SK-N-SH (cell line): ENCODE measurements around the gene RASGRF1. TPM values are rescaled to one million over a fixed set of nuclear protein-coding genes. Genes with fewer than 3 reads are reported as not detected.

Source experiments
- CTCF ChIA-PET: fragments of 300-600, 350-600 bp; formaldehyde crosslinking; extraction: SDS; loops from one replicate; lab custom pipeline; 2021; lab: Yijun Ruan, JAX
- POLR2A ChIA-PET: fragments of 350-600 bp; sonication (Branson Sonifier 250); formaldehyde crosslinking; extraction: SDS; loops from one replicate; lab custom pipeline; 2020; ENCODE audit warnings: antibody characterized with exemption, inconsistent platforms; lab: Yijun Ruan, JAX
- DNase-seq: peaks from one replicate; pipeline ENCODE4 v3.0.0; 2012
- H2AFZ ChIP-seq: fragments of 200-600 bp; sonication (generic); 2 replicates; pipeline ENCODE4 v1.8.1; 2016; ENCODE audit warnings: antibody characterized with exemption, mild to moderate bottlenecking, low read depth
- H3F3A ChIP-seq: fragments of 200-600 bp; sonication (generic); replicated peaks from 2 replicates; pipeline ENCODE3; 2016; ENCODE audit warnings: antibody characterized with exemption, mild to moderate bottlenecking; ENCODE audit not compliant: insufficient read depth
- H3K27ac ChIP-seq, 2 experiments: fragments of 200-500 bp in 1 of 2; fragments of 200-600 bp in 1 of 2; sonication (Bioruptor generic) in 1 of 2; sonication (generic), shearing (Covaris generic) in 1 of 2; 2 replicates each; pipeline versions ENCODE4 v1.5.1 to v1.6.1; 2014 to 2016; ENCODE audit warnings: low read depth in 2 of 2, inconsistent platforms in 1 of 2, low read length in 1 of 2, mild to moderate bottlenecking in 1 of 2, mixed read lengths in 1 of 2
- H3K27me3 ChIP-seq: fragments of 200-600 bp; sonication (generic), shearing (Covaris generic); 2 replicates; pipeline ENCODE4 v1.6.1; 2016; ENCODE audit warnings: mixed run types; ENCODE audit not compliant: insufficient read depth
- H3K36me3 ChIP-seq, 2 experiments: fragments of 200-500 bp in 1 of 2; fragments of 200-600 bp in 1 of 2; sonication (Bioruptor generic) in 1 of 2; sonication (generic) in 1 of 2; replicated peaks in 1 of 2; 2 replicates each; pipeline versions ENCODE3 to v1.5.1; 2014 to 2016; ENCODE audit warnings: low read length in 1 of 2, mild to moderate bottlenecking in 1 of 2; ENCODE audit not compliant: insufficient read depth in 2 of 2, control insufficient read depth in 1 of 2
- H3K4me1 ChIP-seq, 2 experiments: fragments of 200-500 bp in 1 of 2; fragments of 200-600 bp in 1 of 2; sonication (Bioruptor generic) in 1 of 2; sonication (generic), shearing (Covaris generic) in 1 of 2; 2 replicates each; pipeline versions ENCODE4 v1.5.1 to v1.6.1; 2014 to 2016; ENCODE audit warnings: low read depth in 1 of 2, low read length in 1 of 2, mixed run types in 1 of 2; ENCODE audit not compliant: insufficient read depth in 2 of 2, control insufficient read depth in 1 of 2
- H3K4me2 ChIP-seq: fragments of 200-600 bp; sonication (generic), shearing (Covaris generic); 2 replicates; pipeline ENCODE4 v1.6.1; 2017; ENCODE audit warnings: mixed run types
- H3K4me3 ChIP-seq, 2 experiments: fragments of 200-500 bp in 1 of 2; fragments of 200-600 bp in 1 of 2; sonication (Bioruptor generic) in 1 of 2; sonication (generic), shearing (Covaris generic) in 1 of 2; 2 replicates each; pipeline versions ENCODE4 v1.5.1 to v1.8.1; 2014 to 2016; ENCODE audit warnings: low read depth in 2 of 2, inconsistent platforms in 1 of 2, low read length in 1 of 2, mild to moderate bottlenecking in 1 of 2, mixed read lengths in 1 of 2, moderate library complexity in 1 of 2
- H3K79me2 ChIP-seq: fragments of 200-600 bp; sonication (generic); 2 replicates; pipeline ENCODE4 v1.8.1; 2017; ENCODE audit warnings: mild to moderate bottlenecking; ENCODE audit not compliant: insufficient read depth
- H3K9ac ChIP-seq: fragments of 200-600 bp; sonication (generic); 2 replicates; pipeline ENCODE4 v1.6.1; 2017; ENCODE audit warnings: mixed run types
- H3K9me2 ChIP-seq: fragments of 200-600 bp; sonication (generic); 2 replicates; pipeline ENCODE4 v1.6.1; 2017; ENCODE audit warnings: mixed run types
- H3K9me3 ChIP-seq: fragments of 200-600 bp; sonication (generic); 2 replicates; pipeline ENCODE4 v1.6.1; 2017; ENCODE audit warnings: mixed run types, mild to moderate bottlenecking, moderate library complexity
- H4K20me1 ChIP-seq: fragments of 200-600 bp; sonication (generic); 2 replicates; pipeline ENCODE4 v1.6.1; 2017; ENCODE audit warnings: mild to moderate bottlenecking, mixed run types; ENCODE audit not compliant: insufficient read depth
- ELF1 ChIP-seq: IDR thresholded peaks from 2 replicates; pipeline ENCODE4 v1.4.0; 2012
- EP300 ChIP-seq, 2 experiments: IDR thresholded peaks; 2 replicates each; pipeline versions ENCODE4 v1.4.0 to v1.6.1; 2012; ENCODE audit warnings: borderline replicate concordance in 1 of 2, low read depth in 1 of 2, low read length in 1 of 2
- EZH2phosphoT487 ChIP-seq: fragments of 200-600 bp; sonication (generic); IDR thresholded peaks from 2 replicates; pipeline ENCODE4 v1.6.1; 2017; ENCODE audit warnings: low read depth, mixed run types, mild to moderate bottlenecking, antibody characterized with exemption, moderate library complexity, borderline replicate concordance
- FOSL2 ChIP-seq: IDR thresholded peaks from 2 replicates; pipeline ENCODE4 v1.4.0; 2012; ENCODE audit warnings: low read depth, mild to moderate bottlenecking, moderate library complexity, borderline replicate concordance
- FOXM1 ChIP-seq: IDR thresholded peaks from 2 replicates; pipeline ENCODE4 v1.4.0; 2012; ENCODE audit warnings: low read depth, mild to moderate bottlenecking
- MXI1 ChIP-seq: IDR thresholded peaks from 2 replicates; pipeline ENCODE4 v1.6.1; 2012; ENCODE audit warnings: mild to moderate bottlenecking, low read depth, low read length, improper control_type of control experiment
- NRF1 ChIP-seq: IDR thresholded peaks from 2 replicates; pipeline ENCODE4 v1.6.1; 2012; ENCODE audit warnings: low read depth, mild to moderate bottlenecking, low read length
- POLR2AphosphoS5 ChIP-seq: IDR thresholded peaks from 2 replicates; pipeline ENCODE4 v1.6.1; 2012; ENCODE audit warnings: low read depth, low read length
- RAD21 ChIP-seq: IDR thresholded peaks from 2 replicates; pipeline ENCODE4 v1.6.1; 2012; ENCODE audit warnings: mild to moderate bottlenecking, low read length
- RFX5 ChIP-seq: IDR thresholded peaks from 2 replicates; pipeline ENCODE4 v1.6.1; 2012; ENCODE audit warnings: mild to moderate bottlenecking, improper control_type of control experiment, low read length
- SMC3 ChIP-seq: IDR thresholded peaks from 2 replicates; pipeline ENCODE4 v1.6.1; 2012; ENCODE audit warnings: low read depth, low read length, improper control_type of control experiment
- TCF12 ChIP-seq: IDR thresholded peaks from 2 replicates; pipeline ENCODE4 v1.4.0; 2012
- YY1 ChIP-seq: IDR thresholded peaks from 2 replicates; pipeline ENCODE4 v1.4.0; 2012; ENCODE audit warnings: low read depth, mild to moderate bottlenecking
- WGBS: methylation state at CpG from one replicate; pipeline ENCODE4 v1.1.6; 2017; ENCODE audit warnings: low lambda C conversion rate; 5-methylcytosine and 5-hydroxymethylcytosine counted together
- polyA plus RNA-seq, 3 experiments: library from polyadenylated mRNA; depleted of rRNA; stranded (reverse); fragments of >200 nt; gene quantifications; 2 replicates each; pipeline ENCODE4 v1.2.3, GENCODE V29; 2012
- TF ChIP-seq, protein P1 (sequence below): IDR thresholded peaks from 2 replicates; pipeline ENCODE4 v1.4.0; 2012; ENCODE audit warnings: low read depth, borderline replicate concordance
- TF ChIP-seq, protein P2 (sequence below): IDR thresholded peaks from 2 replicates; pipeline ENCODE4 v1.6.1; 2012; ENCODE audit warnings: mild to moderate bottlenecking, low read depth, low read length, moderate library complexity
- TF ChIP-seq, protein P3 (sequence below): fragments of 150-350 bp; IDR thresholded peaks from 2 replicates; pipeline ENCODE4 v1.6.1; 2017; ENCODE audit warnings: antibody characterized with exemption, low read length, low read depth, borderline replicate concordance
- TF ChIP-seq, protein P4 (sequence below): IDR thresholded peaks from 2 replicates; pipeline ENCODE4 v1.4.0; 2012; ENCODE audit warnings: low read depth, borderline replicate concordance

RASGRF1 gene
- polyA plus RNA-seq, 1 of the 3 experiments (the other 2 are of a cell fraction) = 0.10 TPM

DNA sequence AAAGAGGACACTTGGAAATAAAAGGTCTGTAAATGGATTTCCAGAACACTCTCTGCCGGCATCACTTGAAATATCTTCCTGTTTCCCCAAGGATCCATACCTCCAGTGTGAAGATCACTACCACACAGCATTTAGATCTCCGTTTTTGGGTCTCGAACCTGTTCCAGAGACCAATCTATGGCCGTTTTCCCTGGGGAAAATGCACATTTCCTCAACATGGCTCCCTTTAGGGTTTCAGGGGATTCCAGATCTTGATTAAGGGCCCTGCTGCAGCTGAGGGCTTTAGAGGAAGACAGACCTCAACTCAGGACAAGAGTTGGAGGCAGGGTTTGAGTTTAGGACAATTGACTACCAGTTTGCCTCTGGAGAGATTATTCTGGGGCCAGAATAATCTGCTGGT is 147.8 kb downstream of the RASGRF1 start:
- WGBS = 85% methylated on average over 4 of the region's 4 CpGs
- Histone ChIP-seq H3K79me2 (no peaks in the 10 kb centered on the region), H3K9ac (no peak overlapping the region), H4K20me1 (no peaks in the 10 kb centered on the region), H3K9me3 (no peaks in the 10 kb centered on the region), H3K9me2 (no peaks in the 10 kb centered on the region), H3K4me2 (no peak overlapping the region), H2AFZ (no peak overlapping the region), H3K36me3 (no peaks in the 10 kb centered on the region), H3K27ac (no peak overlapping the region), H3K4me3 (no peak overlapping the region), H3K27me3 (no peaks in the 10 kb centered on the region), H3F3A (no peaks in the 10 kb centered on the region), H3K4me1 (peaks cover 0 to 11% of the 10 kb centered on the region in 2 experiments; a peak in 1 of 4 replicates)
- TF ChIP-seq FOSL2 = no peak
- TF ChIP-seq, protein P1, sequence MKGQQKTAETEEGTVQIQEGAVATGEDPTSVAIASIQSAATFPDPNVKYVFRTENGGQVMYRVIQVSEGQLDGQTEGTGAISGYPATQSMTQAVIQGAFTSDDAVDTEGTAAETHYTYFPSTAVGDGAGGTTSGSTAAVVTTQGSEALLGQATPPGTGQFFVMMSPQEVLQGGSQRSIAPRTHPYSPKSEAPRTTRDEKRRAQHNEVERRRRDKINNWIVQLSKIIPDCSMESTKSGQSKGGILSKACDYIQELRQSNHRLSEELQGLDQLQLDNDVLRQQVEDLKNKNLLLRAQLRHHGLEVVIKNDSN = no peak
- no peak for TF ChIP-seq SMC3
- no peak for TF ChIP-seq EP300 (IDR thresholded peaks at IDR 0.05; ENCODE audit: borderline replicate concordance in 1 of 2, low read depth in 1 of 2, low read length in 1 of 2)
- no peak for TF ChIP-seq FOXM1
- TF ChIP-seq ELF1 = no peak
- CTCF ChIA-PET = no interaction called here
- POLR2A ChIA-PET = no interaction called here
- no peak for DNase-seq

DNA sequence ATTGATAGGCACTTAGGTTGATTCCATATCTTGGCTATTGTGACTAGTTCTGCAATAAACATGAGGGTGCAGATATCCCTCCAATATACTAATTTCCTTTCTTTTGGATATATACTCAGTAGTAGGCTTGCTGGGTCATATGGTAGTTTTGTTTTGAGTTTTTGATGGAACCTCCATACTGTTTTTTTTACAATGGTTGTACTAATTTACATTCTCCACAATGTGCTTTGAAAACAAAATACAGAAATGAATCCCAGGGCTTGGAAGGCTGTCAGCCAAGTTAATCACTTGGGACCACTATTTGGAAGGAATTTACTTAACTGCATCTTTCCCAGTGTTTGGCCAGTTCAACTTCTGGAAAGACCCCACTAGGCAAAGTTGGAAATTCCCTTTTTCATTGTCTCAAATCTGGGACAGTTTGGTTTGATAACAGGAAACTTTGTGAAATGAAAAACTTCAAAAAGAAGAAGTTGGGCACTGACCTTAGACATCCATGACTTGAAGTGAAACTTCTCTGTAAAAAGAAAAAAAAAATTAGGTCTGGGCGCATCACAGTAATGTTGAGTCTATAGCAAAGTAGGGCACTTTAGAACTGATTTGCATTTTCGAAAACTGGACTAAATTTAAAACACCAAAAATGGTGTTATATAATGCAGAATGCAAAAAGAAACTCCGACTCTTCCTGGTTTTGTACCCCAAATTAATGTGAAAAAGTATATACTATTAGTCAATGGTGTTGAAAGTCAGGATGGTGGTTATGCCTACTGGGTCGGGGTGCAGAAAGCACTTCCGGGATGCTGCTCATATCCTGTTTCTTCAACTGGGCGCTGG is 151.7 kb downstream of the RASGRF1 start:
- no peak overlapping the region for H3K4me3 ChIP-seq
- DNase-seq = no peak
- no peak overlapping the region for H2AFZ ChIP-seq
- H3K27ac ChIP-seq = no peak overlapping the region
- H3K36me3 ChIP-seq = no peaks in the 10 kb centered on the region
- H3K9ac ChIP-seq = no peak overlapping the region
- H3K9me3 ChIP-seq = no peaks in the 10 kb centered on the region
- 84% methylated on average over 6 of the region's 6 CpGs for WGBS
- ChIA-PET POLR2A (no interaction called here), CTCF (interaction anchor here (1.5 to 2.1 kb wide), 2 partner anchors 29 to 30 kb away, joined by 3 to 6 read pairs; no protein-coding TSS in a partner anchor)
- H3K4me2 ChIP-seq = no peak overlapping the region
- peaks cover 0 to 4% of the 10 kb centered on the region in 2 experiments; a peak in 1 of 4 replicates for H3K4me1 ChIP-seq
- no peaks in the 10 kb centered on the region for H3K9me2 ChIP-seq
- H3K27me3 ChIP-seq = no peaks in the 10 kb centered on the region
- H3K79me2 ChIP-seq = no peaks in the 10 kb centered on the region
- no peaks in the 10 kb centered on the region for H3F3A ChIP-seq
- no peaks in the 10 kb centered on the region for H4K20me1 ChIP-seq
- TF ChIP-seq FOSL2 (no peak), RFX5 (no peak), NRF1 (no peak), FOXM1 (no peak), RAD21 (no peak), EP300 (IDR thresholded peaks at IDR 0.05; ENCODE audit: borderline replicate concordance in 1 of 2, low read depth in 1 of 2, low read length in 1 of 2) (no peak), MXI1 (no peak), POLR2AphosphoS5 (no peak), SMC3 (no peak), EZH2phosphoT487 (no peak), TCF12 (no peak), YY1 (no peak)
- TF ChIP-seq, protein P2, sequence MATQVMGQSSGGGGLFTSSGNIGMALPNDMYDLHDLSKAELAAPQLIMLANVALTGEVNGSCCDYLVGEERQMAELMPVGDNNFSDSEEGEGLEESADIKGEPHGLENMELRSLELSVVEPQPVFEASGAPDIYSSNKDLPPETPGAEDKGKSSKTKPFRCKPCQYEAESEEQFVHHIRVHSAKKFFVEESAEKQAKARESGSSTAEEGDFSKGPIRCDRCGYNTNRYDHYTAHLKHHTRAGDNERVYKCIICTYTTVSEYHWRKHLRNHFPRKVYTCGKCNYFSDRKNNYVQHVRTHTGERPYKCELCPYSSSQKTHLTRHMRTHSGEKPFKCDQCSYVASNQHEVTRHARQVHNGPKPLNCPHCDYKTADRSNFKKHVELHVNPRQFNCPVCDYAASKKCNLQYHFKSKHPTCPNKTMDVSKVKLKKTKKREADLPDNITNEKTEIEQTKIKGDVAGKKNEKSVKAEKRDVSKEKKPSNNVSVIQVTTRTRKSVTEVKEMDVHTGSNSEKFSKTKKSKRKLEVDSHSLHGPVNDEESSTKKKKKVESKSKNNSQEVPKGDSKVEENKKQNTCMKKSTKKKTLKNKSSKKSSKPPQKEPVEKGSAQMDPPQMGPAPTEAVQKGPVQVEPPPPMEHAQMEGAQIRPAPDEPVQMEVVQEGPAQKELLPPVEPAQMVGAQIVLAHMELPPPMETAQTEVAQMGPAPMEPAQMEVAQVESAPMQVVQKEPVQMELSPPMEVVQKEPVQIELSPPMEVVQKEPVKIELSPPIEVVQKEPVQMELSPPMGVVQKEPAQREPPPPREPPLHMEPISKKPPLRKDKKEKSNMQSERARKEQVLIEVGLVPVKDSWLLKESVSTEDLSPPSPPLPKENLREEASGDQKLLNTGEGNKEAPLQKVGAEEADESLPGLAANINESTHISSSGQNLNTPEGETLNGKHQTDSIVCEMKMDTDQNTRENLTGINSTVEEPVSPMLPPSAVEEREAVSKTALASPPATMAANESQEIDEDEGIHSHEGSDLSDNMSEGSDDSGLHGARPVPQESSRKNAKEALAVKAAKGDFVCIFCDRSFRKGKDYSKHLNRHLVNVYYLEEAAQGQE = no peak
- TF ChIP-seq, protein P3, sequence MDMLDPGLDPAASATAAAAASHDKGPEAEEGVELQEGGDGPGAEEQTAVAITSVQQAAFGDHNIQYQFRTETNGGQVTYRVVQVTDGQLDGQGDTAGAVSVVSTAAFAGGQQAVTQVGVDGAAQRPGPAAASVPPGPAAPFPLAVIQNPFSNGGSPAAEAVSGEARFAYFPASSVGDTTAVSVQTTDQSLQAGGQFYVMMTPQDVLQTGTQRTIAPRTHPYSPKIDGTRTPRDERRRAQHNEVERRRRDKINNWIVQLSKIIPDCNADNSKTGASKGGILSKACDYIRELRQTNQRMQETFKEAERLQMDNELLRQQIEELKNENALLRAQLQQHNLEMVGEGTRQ = no peak
- TF ChIP-seq, protein P4, sequence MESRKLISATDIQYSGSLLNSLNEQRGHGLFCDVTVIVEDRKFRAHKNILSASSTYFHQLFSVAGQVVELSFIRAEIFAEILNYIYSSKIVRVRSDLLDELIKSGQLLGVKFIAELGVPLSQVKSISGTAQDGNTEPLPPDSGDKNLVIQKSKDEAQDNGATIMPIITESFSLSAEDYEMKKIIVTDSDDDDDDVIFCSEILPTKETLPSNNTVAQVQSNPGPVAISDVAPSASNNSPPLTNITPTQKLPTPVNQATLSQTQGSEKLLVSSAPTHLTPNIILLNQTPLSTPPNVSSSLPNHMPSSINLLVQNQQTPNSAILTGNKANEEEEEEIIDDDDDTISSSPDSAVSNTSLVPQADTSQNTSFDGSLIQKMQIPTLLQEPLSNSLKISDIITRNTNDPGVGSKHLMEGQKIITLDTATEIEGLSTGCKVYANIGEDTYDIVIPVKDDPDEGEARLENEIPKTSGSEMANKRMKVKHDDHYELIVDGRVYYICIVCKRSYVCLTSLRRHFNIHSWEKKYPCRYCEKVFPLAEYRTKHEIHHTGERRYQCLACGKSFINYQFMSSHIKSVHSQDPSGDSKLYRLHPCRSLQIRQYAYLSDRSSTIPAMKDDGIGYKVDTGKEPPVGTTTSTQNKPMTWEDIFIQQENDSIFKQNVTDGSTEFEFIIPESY = no peak
